Epithelial cell of esophagus (primary cell): ENCODE results near the gene TEX9.
"Not testable (repeated sequence)": the region's sequence is repeated elsewhere in the genome, so short reads cannot be mapped to it uniquely, and the experiment has no call there.

ENCODE experiments used
- DNase-seq: peaks from one replicate; pipeline ENCODE4 v3.0.0; 2010; ENCODE audit warnings: low read depth
- H3K4me3 ChIP-seq: 2 replicates; pipeline ENCODE4 v1.5.1; 2011; ENCODE audit warnings: mild to moderate bottlenecking, low read length, control low read depth
- TF ChIP-seq, protein P1 (sequence below): IDR thresholded peaks from 2 replicates; pipeline ENCODE4 v1.5.1; 2011; ENCODE audit warnings: low read depth, mild to moderate bottlenecking, low read length, control low read depth, inconsistent platforms; ENCODE audit not compliant: insufficient read depth; ENCODE audit errors: missing control alignments

Gene TEX9

DNA sequence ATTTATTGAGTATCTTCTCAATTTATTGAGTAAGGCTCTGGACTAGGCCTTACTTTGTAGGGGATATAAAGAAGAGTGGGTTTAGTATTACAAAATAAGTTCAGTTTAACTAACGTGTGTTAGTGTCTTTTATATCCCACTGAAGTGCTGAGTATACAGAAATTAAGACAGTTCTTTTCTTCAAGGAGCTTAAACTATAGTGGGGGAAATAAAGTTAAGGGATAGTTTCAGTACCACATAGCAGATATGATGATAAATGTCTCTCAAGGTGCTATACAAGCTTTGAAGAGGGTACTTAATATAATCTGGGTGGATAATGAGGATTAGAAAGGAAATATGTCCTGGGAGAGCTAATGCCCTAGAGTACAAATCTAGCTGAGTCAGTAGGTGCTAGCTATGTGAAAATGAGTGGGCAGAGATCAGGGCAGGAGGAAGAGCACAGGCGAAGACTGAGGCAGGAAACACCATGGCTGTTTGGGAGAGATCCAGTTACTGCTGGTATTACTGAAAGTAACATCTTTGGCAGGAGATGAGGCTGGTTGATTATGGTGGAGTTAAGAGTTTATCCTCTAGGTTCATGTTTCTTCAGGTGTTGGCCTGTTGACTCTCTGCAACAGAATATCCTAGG lies 46.0 kb downstream of the TEX9 start:
- peak; percentile 13 for DNase-seq
- TF ChIP-seq, protein P1, sequence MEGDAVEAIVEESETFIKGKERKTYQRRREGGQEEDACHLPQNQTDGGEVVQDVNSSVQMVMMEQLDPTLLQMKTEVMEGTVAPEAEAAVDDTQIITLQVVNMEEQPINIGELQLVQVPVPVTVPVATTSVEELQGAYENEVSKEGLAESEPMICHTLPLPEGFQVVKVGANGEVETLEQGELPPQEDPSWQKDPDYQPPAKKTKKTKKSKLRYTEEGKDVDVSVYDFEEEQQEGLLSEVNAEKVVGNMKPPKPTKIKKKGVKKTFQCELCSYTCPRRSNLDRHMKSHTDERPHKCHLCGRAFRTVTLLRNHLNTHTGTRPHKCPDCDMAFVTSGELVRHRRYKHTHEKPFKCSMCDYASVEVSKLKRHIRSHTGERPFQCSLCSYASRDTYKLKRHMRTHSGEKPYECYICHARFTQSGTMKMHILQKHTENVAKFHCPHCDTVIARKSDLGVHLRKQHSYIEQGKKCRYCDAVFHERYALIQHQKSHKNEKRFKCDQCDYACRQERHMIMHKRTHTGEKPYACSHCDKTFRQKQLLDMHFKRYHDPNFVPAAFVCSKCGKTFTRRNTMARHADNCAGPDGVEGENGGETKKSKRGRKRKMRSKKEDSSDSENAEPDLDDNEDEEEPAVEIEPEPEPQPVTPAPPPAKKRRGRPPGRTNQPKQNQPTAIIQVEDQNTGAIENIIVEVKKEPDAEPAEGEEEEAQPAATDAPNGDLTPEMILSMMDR = no peak
- no peak overlapping the region for H3K4me3 ChIP-seq

DNA sequence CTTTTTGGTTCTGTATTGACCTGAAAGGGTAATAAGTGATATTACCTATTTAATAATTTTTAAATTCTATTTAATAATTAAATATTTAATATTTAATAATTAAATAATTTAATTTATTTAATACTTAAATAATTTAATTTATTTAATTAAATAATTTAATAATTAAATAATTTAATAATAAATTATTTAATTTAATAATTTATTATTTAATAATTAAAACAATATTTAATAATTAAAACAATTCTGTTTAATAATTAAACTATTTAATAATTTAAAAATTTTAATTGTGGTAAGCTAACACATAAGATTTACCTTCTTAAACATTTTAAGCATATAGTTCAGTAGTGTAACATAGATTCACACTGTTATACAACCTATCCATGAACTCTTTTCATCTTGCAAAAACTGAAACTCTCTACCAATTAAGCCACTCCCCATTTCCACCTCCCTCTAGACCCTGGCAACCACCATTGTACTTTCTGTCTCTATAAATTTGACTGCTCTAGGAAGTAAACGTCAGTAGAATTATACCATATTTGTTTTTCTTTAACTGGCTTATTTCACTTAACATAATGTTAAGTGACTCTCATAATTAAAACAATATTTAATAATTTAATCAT lies 48.0 kb downstream of the TEX9 start:
- DNase-seq, H3K4me3 ChIP-seq: not testable (repeated sequence)

DNA sequence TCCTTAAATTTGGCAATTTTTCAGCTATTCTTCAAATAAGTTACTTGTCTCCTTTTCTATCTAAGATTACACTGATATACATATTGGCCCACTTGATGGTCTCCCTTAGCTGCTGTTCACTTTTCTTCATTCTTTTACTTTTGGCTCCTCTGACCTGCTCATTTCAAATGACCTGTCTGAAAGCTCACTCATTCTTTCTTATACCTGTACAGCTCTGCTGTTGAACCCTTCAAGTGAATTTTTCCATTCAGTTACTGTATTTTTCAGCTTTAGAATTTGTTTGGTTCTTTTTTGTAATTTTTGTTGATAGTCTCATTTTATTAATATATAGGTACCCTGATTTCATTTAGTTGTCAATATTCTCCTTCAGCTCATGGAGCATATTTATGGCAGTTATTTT lies 60.0 kb downstream of the TEX9 start:
- TF ChIP-seq, protein P1 = no peak
- DNase-seq = no peak
- H3K4me3 ChIP-seq = no peak overlapping the region

DNA sequence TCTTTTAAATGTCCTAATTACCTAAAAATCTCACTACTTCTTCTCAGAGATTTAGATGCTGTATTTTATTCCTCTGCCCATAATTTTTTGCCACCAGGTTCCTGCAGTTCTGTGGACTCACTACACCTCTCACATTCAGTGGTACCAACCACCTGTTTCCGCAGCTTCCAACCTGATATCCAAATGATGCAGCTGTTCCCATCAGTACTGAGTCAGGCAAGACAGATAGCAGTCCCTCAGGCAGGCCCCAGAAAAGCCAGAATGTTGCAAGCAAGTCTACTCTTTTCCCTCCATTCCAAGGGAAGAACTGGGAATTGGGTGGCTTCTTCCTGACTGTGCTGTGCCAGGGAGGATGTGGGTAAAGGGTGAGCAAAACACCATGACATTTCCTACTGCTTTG lies 60.8 kb downstream of the TEX9 start:
- no peak for DNase-seq
- no peak overlapping the region for H3K4me3 ChIP-seq
- TF ChIP-seq, protein P1 = no peak

DNA sequence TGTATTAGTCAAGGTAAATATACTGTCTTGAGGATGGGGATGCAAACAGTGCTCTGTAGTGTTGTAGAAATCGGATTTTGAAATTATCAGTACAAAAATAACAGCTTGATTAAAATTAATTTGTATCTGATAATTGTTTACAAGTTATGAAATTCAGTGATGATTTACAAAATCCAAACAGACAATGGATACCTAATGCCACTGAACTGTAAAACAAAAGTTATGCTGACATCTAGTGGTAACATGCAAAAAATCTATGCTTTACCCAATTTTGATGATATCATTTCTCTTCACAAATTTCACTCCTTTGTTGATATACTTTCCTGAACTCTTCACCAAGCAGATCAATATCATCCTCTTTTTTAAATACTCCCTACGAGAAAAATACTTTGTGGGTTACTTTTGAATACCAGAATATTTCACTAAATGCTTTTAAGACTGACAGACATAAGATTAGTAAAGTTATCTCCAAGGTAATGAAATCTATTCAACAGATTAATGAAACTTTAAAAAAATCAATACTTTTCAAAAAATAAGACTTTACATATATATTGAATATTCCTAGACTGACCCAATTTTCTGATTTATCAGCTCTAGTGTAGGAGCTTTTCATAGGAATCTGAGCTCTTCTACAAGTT lies 63.7 kb downstream of the TEX9 start:
- TF ChIP-seq, protein P1 = peak; percentile 40
- peak; percentile 58 for DNase-seq
- H3K4me3 ChIP-seq = no peak overlapping the region

DNA sequence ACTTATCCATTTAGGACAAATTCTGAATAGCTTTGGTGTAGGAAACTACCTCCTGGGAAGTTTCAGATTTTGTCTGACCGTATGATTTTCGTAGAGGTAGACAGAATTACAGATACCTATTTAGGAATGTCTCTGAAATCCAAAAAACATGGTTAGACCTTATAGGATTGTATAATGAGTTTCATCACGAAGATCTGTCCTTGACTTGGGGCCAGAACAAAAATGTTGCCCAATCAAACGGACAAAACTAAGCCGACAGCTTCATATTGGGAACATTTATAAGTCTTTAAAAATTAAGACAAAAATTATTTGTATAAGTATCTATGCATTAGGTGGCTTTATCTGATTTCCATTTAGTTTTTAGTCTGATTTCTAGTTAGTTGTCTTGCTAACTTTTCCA lies 67.1 kb downstream of the TEX9 start:
- TF ChIP-seq, protein P1 = no peak
- H3K4me3 ChIP-seq = no peak overlapping the region
- DNase-seq = no peak

DNA sequence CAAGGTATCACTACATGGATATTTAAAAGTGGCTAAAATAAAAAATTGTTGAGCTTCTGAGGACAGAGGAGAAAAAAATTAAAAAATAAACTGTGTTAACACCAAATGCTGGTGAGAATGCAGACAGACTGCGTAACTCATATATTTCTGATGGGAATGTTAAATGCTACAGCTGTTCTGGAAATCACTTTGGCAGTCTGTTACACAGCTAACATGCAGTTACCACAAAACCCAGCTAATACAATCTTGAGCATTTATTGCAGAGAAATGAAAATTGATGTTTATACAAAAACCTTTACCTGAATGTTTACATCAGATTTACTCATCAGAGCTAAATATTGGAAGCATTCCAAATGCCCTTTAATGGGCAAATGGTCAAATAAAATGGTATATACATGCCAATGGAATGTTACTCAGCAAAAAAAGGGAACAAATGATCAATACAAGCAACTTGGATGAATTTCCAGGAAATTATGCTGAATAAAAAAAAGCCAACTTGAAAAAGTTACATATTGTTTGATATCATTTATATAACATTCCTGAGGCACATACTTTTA lies 75.1 kb downstream of the TEX9 start:
- TF ChIP-seq, protein P1 = no peak
- no peak overlapping the region for H3K4me3 ChIP-seq
- DNase-seq = peak; percentile 4
